A549 (cell line): ENCODE results near the gene UBL7. TPM values are rescaled to one million over a fixed set of nuclear protein-coding genes. Genes with fewer than 3 reads are reported as not detected.

Source experiments
- ATAC-seq, 2 experiments: fragments of 200-7000 bp in 1 of 2; fragments of >200 bp in 1 of 2; cut with Nextera tagmentation in 1 of 2; cut with Tn5 transposase in 1 of 2; 3 replicates each; pipeline versions ENCODE4 v1.8.0 to v1.9.1; 2018 to 2020; ENCODE audit warnings: mild to moderate bottlenecking in 1 of 2, moderate library complexity in 1 of 2
- CTCF ChIA-PET: fragments of 300-600 bp; sonication (Branson Sonifier 250); formaldehyde crosslinking; extraction: SDS; loops from one replicate; lab custom pipeline; 2021; ENCODE audit warnings: antibody characterized with exemption, inconsistent platforms; lab: Yijun Ruan, JAX
- POLR2A ChIA-PET: fragments of 350-600 bp; formaldehyde crosslinking; extraction: SDS; loops from one replicate; lab custom pipeline; 2021; ENCODE audit warnings: antibody characterized with exemption, inconsistent platforms; lab: Yijun Ruan, JAX
- DNase-seq, 2 experiments: peaks; one replicate each; pipeline versions ENCODE4 v3.0.0 to v3.0.0-alpha.2; 2011 to 2016; ENCODE audit warnings: low read depth in 1 of 2, low spot score in 1 of 2
- FAIRE-seq: peaks from 2 replicates; lab custom pipeline; 2011; peaks lifted over from hg19 to GRCh38; lab: Jason Lieb, UNC
- H3K27ac ChIP-seq, 2 experiments: fragments of >200 bp; sonication (Bioruptor Twin); formaldehyde crosslinking; 3 replicates each; pipeline ENCODE4 v1.5.1; 2016 to 2017
- H3K4me1 ChIP-seq: fragments of >200 bp; sonication (Bioruptor Twin); formaldehyde crosslinking; 3 replicates; pipeline ENCODE4 v1.6.1; 2016
- H3K4me2 ChIP-seq: fragments of >200 bp; sonication (Bioruptor Twin); formaldehyde crosslinking; 3 replicates; pipeline ENCODE4 v1.6.1; 2016
- H3K4me3 ChIP-seq: fragments of >200 bp; sonication (Bioruptor Twin); formaldehyde crosslinking; 3 replicates; pipeline ENCODE4 v1.5.1; 2016
- H3K9me3 ChIP-seq: fragments of >200 bp; sonication (Bioruptor Twin); formaldehyde crosslinking; 3 replicates; pipeline ENCODE4 v1.6.1; 2016
- CBX8 ChIP-seq: fragments of 200-600 bp; sonication (generic); IDR thresholded peaks from 2 replicates; pipeline ENCODE4 v1.6.1; 2016
- CEBPB ChIP-seq, 2 experiments: fragments of >200 bp in 1 of 2; sonication (Bioruptor Twin) in 1 of 2; formaldehyde crosslinking in 1 of 2; IDR thresholded peaks; 2 replicates each; pipeline ENCODE4 v1.6.1; 2012 to 2016
- CHD2 ChIP-seq: fragments of 150-350 bp; IDR thresholded peaks from 2 replicates; pipeline ENCODE4 v1.6.1; 2014; ENCODE audit warnings: low read length; ENCODE audit not compliant: partially characterized antibody
- CHD4 ChIP-seq: fragments of 200-600 bp; sonication (generic); IDR thresholded peaks from 2 replicates; pipeline ENCODE4 v1.6.1; 2016; ENCODE audit warnings: antibody characterized with exemption, mild to moderate bottlenecking, borderline replicate concordance
- E2F6 ChIP-seq: IDR thresholded peaks from 2 replicates; pipeline ENCODE4 v1.6.1; 2012; ENCODE audit warnings: low read depth, borderline replicate concordance
- EP300 ChIP-seq, 2 experiments: fragments of >200 bp; sonication (Bioruptor Twin); formaldehyde crosslinking; IDR thresholded peaks; 2 replicates in 1 of 2; 3 replicates in 1 of 2; pipeline ENCODE4 v1.6.1; 2016 to 2017
- FOSB ChIP-seq: fragments of 250-450 bp; sonication (Bioruptor Pico); IDR thresholded peaks from 2 replicates; pipeline ENCODE4 v1.5.0; 2020; ENCODE audit warnings: mild to moderate bottlenecking, moderate library complexity
- FOXS1 ChIP-seq: fragments of 250-450 bp; sonication (Bioruptor Pico); IDR thresholded peaks from 2 replicates; pipeline ENCODE4 v1.5.0; 2020; ENCODE audit warnings: mild to moderate bottlenecking, moderate library complexity
- GATA3 ChIP-seq: IDR thresholded peaks from 2 replicates; pipeline ENCODE4 v1.6.1; 2012; ENCODE audit warnings: borderline replicate concordance
- JUNB ChIP-seq: fragments of >200 bp; sonication (Bioruptor Twin); formaldehyde crosslinking; IDR thresholded peaks from 2 replicates; pipeline ENCODE4 v1.6.1; 2016
- KDM5A ChIP-seq: fragments of 200-600 bp; sonication (generic); IDR thresholded peaks from 2 replicates; pipeline ENCODE4 v1.6.1; 2016; ENCODE audit warnings: antibody characterized with exemption, mild to moderate bottlenecking
- NFE2L2 ChIP-seq: fragments of 150-350 bp; conservative IDR thresholded peaks from 2 replicates; pipeline ENCODE4 v1.6.1; 2014; ENCODE audit warnings: low read length
- NR3C1 ChIP-seq: fragments of >200 bp; sonication (Bioruptor Twin); formaldehyde crosslinking; IDR thresholded peaks from 3 replicates; pipeline ENCODE4 v1.6.1; 2017
- PHF8 ChIP-seq: fragments of 200-600 bp; sonication (generic); IDR thresholded peaks from 2 replicates; pipeline ENCODE4 v1.6.1; 2016; ENCODE audit warnings: low read depth, mild to moderate bottlenecking, antibody characterized with exemption, moderate library complexity, borderline replicate concordance
- POLR2A ChIP-seq: IDR thresholded peaks from 2 replicates; pipeline ENCODE4 v1.6.1; 2012; ENCODE audit warnings: mild to moderate bottlenecking, low read length
- RAD21 ChIP-seq, 2 experiments: fragments of >200 bp in 1 of 2; sonication (Bioruptor Twin) in 1 of 2; formaldehyde crosslinking in 1 of 2; IDR thresholded peaks in 1 of 2; conservative IDR thresholded peaks in 1 of 2; 2 replicates in 1 of 2; 3 replicates in 1 of 2; pipeline ENCODE4 v1.6.1; 2012 to 2018; ENCODE audit warnings: inconsistent platforms in 1 of 2
- RCOR1 ChIP-seq: fragments of 150-350 bp; IDR thresholded peaks from 2 replicates; pipeline ENCODE4 v1.6.1; 2014; ENCODE audit warnings: antibody characterized with exemption, low read length, low read depth
- RNF2 ChIP-seq: fragments of 200-600 bp; sonication (generic); IDR thresholded peaks from 2 replicates; pipeline ENCODE4 v1.6.1; 2016; ENCODE audit warnings: low read depth, mild to moderate bottlenecking, antibody characterized with exemption, moderate library complexity, borderline replicate concordance
- SMC3 ChIP-seq: fragments of >200 bp; sonication (Bioruptor Twin); formaldehyde crosslinking; IDR thresholded peaks from 3 replicates; pipeline ENCODE4 v1.6.1; 2018; ENCODE audit warnings: inconsistent platforms
- USF2 ChIP-seq: fragments of 450-650 bp; IDR thresholded peaks from 2 replicates; pipeline ENCODE4 v1.6.1; 2014; ENCODE audit warnings: antibody characterized with exemption
- ZC3H11A ChIP-seq: fragments of 450-650 bp; IDR thresholded peaks from 2 replicates; pipeline ENCODE4 v1.6.1; 2014; ENCODE audit warnings: antibody characterized with exemption, mild to moderate bottlenecking
- ZFP36 ChIP-seq: fragments of 450-650 bp; IDR thresholded peaks from 2 replicates; pipeline ENCODE4 v1.6.1; 2014; ENCODE audit warnings: borderline replicate concordance; ENCODE audit not compliant: partially characterized antibody
- ZNF302 ChIP-seq: fragments of 250-450 bp; sonication (Bioruptor Pico); IDR thresholded peaks from 2 replicates; pipeline ENCODE4 v1.9.0; 2021; ENCODE audit warnings: inconsistent platforms, mild to moderate bottlenecking, moderate library complexity
- WGBS: methylation state at CpG from one replicate; pipeline ENCODE4 v1.1.6; 2017; ENCODE audit errors: missing lambda C conversion rate; 5-methylcytosine and 5-hydroxymethylcytosine counted together
- polyA plus RNA-seq, 4 experiments: library from polyadenylated mRNA; depleted of rRNA in 3 of 4; stranded (reverse); fragments of >200 nt; fragmentation: RNase III in 1 of 4; extraction: RNeasy Plus Mini Kit Qiagen cat#74134 plus additional on column Dnase treatment in 1 of 4; gene quantifications; 2 replicates in 3 of 4; 3 replicates in 1 of 4; pipeline ENCODE4 v1.2.3, GENCODE V29; 2011 to 2017

Gene UBL7
- polyA plus RNA-seq, 2 of the 4 experiments (the other 2 are of a cell fraction): 32.6 to 48.5 TPM

- TF ChIP-seq RNF2: no peak
- POLR2A ChIA-PET: interaction anchor here (0.6 kb wide), 1 partner anchor 398 kb away, joined by 4 read pairs; no protein-coding TSS in a partner anchor
- CTCF ChIA-PET: interaction anchor here (6.8 kb wide), 1 partner anchor 27 kb away, joined by 33 read pairs; no protein-coding TSS in a partner anchor
- Histone ChIP-seq H3K27ac (no peak overlapping the region), H3K4me3 (no peak overlapping the region), H3K9me3 (no peaks in the 10 kb centered on the region), H3K4me1 (peaks cover 8% of the 10 kb centered on the region; the same call in 1 of the 3 replicates), H3K4me2 (no peak overlapping the region)
- no peak for ATAC-seq
- 46% methylated on average over 2 of the region's 2 CpGs for WGBS
- FAIRE-seq: no peak
- DNase-seq: no peak
Observed at GRCh38 chr15:74408385-74408784, 52.6 kb downstream of the UBL7 start.

- ChIA-PET CTCF (interaction anchor here (0.8 to 6.8 kb wide), 3 partner anchors 25 to 76 kb away, joined by 5 to 33 read pairs (median 5); no protein-coding TSS in a partner anchor), POLR2A (no interaction called here)
- peak; percentile 21 to 31 for DNase-seq
- peak; percentile 57 to 76 for ATAC-seq
- Histone ChIP-seq H3K9me3 (no peaks in the 10 kb centered on the region), H3K27ac (peak overlapping the region in 1 of 2 experiments; percentile 55; a peak in 2 of 6 replicates), H3K4me1 (peaks cover 8% of the 10 kb centered on the region; the same call in 1 of the 3 replicates), H3K4me3 (no peak overlapping the region), H3K4me2 (no peak overlapping the region)
- no peak for FAIRE-seq
- WGBS: 48% methylated on average over 10 of the region's 12 CpGs
- no peak for TF ChIP-seq PHF8
- TF ChIP-seq CHD4: no peak
- no peak for TF ChIP-seq NFE2L2
- no peak for TF ChIP-seq ZNF302 (CRISPR knock-in tag)
- no peak for TF ChIP-seq KDM5A
- no peak for TF ChIP-seq GATA3
- TF ChIP-seq RAD21 (conservative IDR thresholded peaks at IDR 0.05 in 1 of 2, IDR thresholded peaks at IDR 0.05 in 1 of 2): no peak
- no peak for TF ChIP-seq SMC3
- TF ChIP-seq FOSB (CRISPR knock-in tag): no peak
- no peak for TF ChIP-seq EP300 (IDR thresholded peaks at IDR 0.05)
- no peak for TF ChIP-seq FOXS1 (CRISPR knock-in tag)
- no peak for TF ChIP-seq RNF2
- TF ChIP-seq CHD2: no peak
- TF ChIP-seq E2F6: no peak
- no peak for TF ChIP-seq JUNB
- no peak for TF ChIP-seq RCOR1
- no peak for TF ChIP-seq CEBPB (IDR thresholded peaks at IDR 0.05)
Observed at GRCh38 chr15:74406992-74407705, 53.8 kb downstream of the UBL7 start.

GRCh38 chr15:74406517-74406916 is 54.4 kb downstream of the UBL7 start:
- peaks cover 8% of the 10 kb centered on the region; the same call in 1 of the 3 replicates for H3K4me1 ChIP-seq
- ATAC-seq: no peak
- H3K4me3 ChIP-seq: no peak overlapping the region
- DNase-seq: no peak
- no peak overlapping the region for H3K4me2 ChIP-seq
- TF ChIP-seq POLR2A (no peak), NR3C1 (no peak), ZC3H11A (no peak)
- no peaks in the 10 kb centered on the region for H3K9me3 ChIP-seq
- no peak for FAIRE-seq
- WGBS: 94% methylated on average over 3 of the region's 4 CpGs
- POLR2A ChIA-PET: no interaction called here
- H3K27ac ChIP-seq: no peak overlapping the region; a peak in 1 of 6 replicates
- CTCF ChIA-PET: interaction anchor here (0.8 to 6.8 kb wide), 4 partner anchors 25 to 77 kb away, joined by 3 to 33 read pairs (median 5); no protein-coding TSS in a partner anchor

- ChIA-PET POLR2A (no interaction called here), CTCF (interaction anchor here (0.8 to 6.8 kb wide), 4 partner anchors 24 to 78 kb away, joined by 3 to 33 read pairs (median 5); no protein-coding TSS in a partner anchor)
- H3K27ac ChIP-seq: no peak overlapping the region
- no peak overlapping the region for H3K4me2 ChIP-seq
- no peak overlapping the region for H3K4me3 ChIP-seq
- H3K4me1 ChIP-seq: peaks cover 8% of the 10 kb centered on the region; the same call in 1 of the 3 replicates
- DNase-seq: no peak
- ATAC-seq: no peak
- H3K9me3 ChIP-seq: no peaks in the 10 kb centered on the region
- TF ChIP-seq FOSB (CRISPR knock-in tag): no peak
- TF ChIP-seq CHD2: no peak
- no peak for TF ChIP-seq CBX8
- TF ChIP-seq RCOR1: no peak
- TF ChIP-seq RNF2: no peak
- no peak for TF ChIP-seq USF2
- no peak for TF ChIP-seq RAD21 (conservative IDR thresholded peaks at IDR 0.05 in 1 of 2, IDR thresholded peaks at IDR 0.05 in 1 of 2)
- TF ChIP-seq GATA3: no peak
- TF ChIP-seq E2F6: no peak
- no peak for TF ChIP-seq ZNF302 (CRISPR knock-in tag)
- no peak for TF ChIP-seq ZFP36
- TF ChIP-seq, all 56 proteins: peak for 0
- WGBS: 79% methylated on average over 6 of the region's 7 CpGs
- no peak for FAIRE-seq
Observed at GRCh38 chr15:74405823-74406222, 55.1 kb downstream of the UBL7 start.
